GM12872 (cell line): ENCODE data around the gene DEF6.

Experiments used
- TF ChIP-seq, protein P1 (sequence below): IDR thresholded peaks from 3 replicates; pipeline ENCODE4 v1.5.1; 2011; ENCODE audit warnings: low read depth, mild to moderate bottlenecking, low read length, moderate library complexity; ENCODE audit not compliant: insufficient read depth

The DEF6 gene

DNA sequence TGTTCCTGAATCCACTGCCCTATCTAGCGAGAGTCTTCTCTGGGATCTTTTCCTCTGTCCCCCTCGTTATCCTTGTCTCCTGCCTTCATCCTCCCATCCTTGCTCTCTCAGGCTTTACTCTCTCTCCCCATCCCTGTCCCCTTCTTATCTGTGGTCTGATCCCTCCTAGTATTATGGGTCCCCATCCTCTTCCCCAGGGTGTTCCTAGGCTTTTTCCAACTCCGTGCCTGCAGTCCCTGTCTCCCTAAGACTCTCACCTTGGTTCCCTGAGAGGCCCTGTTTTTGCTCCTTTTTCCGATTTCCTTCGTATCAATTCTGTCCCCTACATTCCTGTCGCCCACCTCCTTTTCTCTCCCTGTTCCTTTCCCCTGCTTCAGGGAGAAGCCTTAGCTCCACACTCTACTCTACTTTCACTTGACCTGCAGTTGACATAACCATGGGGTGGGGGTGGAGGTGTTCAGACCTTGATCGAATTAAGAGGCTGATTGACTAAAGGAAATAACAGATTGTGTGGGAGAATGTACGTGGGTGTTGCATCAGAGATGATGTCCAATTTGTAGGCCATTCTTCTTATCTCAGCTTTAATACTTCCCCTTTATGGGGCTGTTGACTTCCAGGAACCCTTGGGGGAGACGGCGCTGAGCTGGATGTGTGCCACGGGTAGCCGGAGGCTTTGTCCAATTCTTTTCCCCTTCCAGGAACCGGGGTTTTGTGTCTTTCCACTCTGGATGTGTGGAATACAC lies 45.6 kb downstream of the DEF6 start:
- TF ChIP-seq, protein P1, sequence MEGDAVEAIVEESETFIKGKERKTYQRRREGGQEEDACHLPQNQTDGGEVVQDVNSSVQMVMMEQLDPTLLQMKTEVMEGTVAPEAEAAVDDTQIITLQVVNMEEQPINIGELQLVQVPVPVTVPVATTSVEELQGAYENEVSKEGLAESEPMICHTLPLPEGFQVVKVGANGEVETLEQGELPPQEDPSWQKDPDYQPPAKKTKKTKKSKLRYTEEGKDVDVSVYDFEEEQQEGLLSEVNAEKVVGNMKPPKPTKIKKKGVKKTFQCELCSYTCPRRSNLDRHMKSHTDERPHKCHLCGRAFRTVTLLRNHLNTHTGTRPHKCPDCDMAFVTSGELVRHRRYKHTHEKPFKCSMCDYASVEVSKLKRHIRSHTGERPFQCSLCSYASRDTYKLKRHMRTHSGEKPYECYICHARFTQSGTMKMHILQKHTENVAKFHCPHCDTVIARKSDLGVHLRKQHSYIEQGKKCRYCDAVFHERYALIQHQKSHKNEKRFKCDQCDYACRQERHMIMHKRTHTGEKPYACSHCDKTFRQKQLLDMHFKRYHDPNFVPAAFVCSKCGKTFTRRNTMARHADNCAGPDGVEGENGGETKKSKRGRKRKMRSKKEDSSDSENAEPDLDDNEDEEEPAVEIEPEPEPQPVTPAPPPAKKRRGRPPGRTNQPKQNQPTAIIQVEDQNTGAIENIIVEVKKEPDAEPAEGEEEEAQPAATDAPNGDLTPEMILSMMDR, result no peak

GRCh38 chr6:35343835-35344550 lies 46.4 kb downstream of the DEF6 start:
- TF ChIP-seq, protein P1, result no peak

DNA sequence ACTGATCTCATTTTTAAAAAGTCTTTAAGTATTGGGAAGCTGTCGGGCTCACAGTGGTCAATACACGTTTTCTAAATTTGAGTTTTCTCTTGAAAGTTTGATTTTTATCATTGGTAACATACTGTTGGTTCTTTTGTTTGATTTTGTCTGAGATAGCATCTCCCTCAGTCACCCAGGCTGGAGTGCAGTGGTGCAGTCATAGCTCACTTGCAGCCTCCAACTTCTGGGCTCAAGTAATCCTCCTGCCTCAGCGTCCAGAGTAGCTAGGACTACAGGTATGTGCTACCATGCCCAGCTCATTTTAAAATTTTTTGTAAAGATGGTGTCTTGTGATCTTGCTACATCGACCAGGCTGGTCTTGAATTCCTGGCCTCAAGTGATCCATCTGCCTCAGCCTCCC lies 53.8 kb downstream of the DEF6 start:
- TF ChIP-seq, protein P1, result no peak

- TF ChIP-seq, protein P1, result no peak
These were observed 55.1 kb downstream of the DEF6 start for GRCh38 chr6:35352735-35353134.

- TF ChIP-seq, protein P1, result no peak
These were observed 56.9 kb downstream of the DEF6 start for GRCh38 chr6:35354361-35355135.

DNA sequence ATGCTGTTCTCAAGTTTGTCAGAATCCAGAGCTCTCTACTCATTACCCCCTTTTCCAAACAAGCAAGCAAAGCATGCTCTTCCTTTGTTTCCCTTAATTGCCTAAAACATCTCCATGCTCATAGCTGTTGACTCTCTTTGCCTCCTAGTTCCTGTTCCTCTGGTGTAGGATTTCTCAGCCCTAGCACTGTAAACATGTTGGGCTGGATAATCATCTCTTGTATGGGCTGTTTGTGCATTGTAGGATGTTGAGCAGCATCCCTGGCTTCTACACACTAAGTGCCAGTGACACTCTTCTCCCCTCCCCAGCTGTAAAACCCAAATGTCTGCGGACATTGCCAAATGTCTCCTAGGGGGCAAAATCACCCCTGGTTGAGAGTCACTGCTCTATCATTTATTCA lies 58.8 kb downstream of the DEF6 start:
- TF ChIP-seq, protein P1, result no peak

GRCh38 chr6:35357677-35358076 lies 60.1 kb downstream of the DEF6 start:
- TF ChIP-seq, protein P1, result no peak
